ENCODE data around the gene ABCC1. TPM values are rescaled to one million over a fixed set of nuclear protein-coding genes. Genes with fewer than 3 reads are reported as not detected.

Gene ABCC1
- total RNA-seq, 1 experiment from 2014 or later: 16.1 TPM

DNA sequence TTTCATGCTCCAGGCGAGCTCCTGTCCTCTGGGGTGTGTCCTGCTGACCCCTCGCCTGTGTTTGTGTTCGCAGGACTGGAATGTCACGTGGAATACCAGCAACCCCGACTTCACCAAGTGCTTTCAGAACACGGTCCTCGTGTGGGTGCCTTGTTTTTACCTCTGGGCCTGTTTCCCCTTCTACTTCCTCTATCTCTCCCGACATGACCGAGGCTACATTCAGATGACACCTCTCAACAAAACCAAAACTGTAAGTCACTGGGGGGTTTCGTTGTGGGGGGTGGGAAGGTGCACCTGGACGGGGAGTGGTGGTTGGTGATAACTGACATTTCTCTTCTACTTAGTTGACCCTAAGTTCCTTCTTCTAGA is 58.3 kb downstream of the ABCC1 start:
- no peaks in the 10 kb centered on the region for H3K9me2 ChIP-seq (replicated peaks; ENCODE audit: low read length)
- H3K4me2 ChIP-seq (ENCODE audit: low read length): no peak overlapping the region
- H3K27ac ChIP-seq (ENCODE audit: low read length): no peak overlapping the region
- no peaks in the 10 kb centered on the region for H3K27me3 ChIP-seq (ENCODE audit: low read length)
- no TSS peak for BruUV-seq (replicated peaks)
- CTCF ChIA-PET: no interaction called here
- H3K9me3 ChIP-seq (ENCODE audit: low read length): no peaks in the 10 kb centered on the region
- H3F3A ChIP-seq (ENCODE audit: low read length, unreplicated experiment): no peaks in the 10 kb centered on the region
- POLR2A ChIA-PET (ENCODE audit: unreplicated experiment): no interaction called here
- intact Hi-C loops (cut with micrococcal nuclease): no loop called here
- no peak for DNase-seq
- H2AFZ ChIP-seq (ENCODE audit: low read length): no peak overlapping the region
- TF ChIP-seq, protein P1, sequence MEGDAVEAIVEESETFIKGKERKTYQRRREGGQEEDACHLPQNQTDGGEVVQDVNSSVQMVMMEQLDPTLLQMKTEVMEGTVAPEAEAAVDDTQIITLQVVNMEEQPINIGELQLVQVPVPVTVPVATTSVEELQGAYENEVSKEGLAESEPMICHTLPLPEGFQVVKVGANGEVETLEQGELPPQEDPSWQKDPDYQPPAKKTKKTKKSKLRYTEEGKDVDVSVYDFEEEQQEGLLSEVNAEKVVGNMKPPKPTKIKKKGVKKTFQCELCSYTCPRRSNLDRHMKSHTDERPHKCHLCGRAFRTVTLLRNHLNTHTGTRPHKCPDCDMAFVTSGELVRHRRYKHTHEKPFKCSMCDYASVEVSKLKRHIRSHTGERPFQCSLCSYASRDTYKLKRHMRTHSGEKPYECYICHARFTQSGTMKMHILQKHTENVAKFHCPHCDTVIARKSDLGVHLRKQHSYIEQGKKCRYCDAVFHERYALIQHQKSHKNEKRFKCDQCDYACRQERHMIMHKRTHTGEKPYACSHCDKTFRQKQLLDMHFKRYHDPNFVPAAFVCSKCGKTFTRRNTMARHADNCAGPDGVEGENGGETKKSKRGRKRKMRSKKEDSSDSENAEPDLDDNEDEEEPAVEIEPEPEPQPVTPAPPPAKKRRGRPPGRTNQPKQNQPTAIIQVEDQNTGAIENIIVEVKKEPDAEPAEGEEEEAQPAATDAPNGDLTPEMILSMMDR (conservative IDR thresholded peaks at IDR 0.05; ENCODE audit: low read depth, low read length): no peak
- TF ChIP-seq EZH2 (IDR thresholded peaks at IDR 0.05; ENCODE audit: low read length, unreplicated experiment) (no peak), EZH2phosphoT487 (IDR thresholded peaks at IDR 0.05; ENCODE audit: borderline replicate concordance, low read length) (no peak)
- no peak overlapping the region for H3K9ac ChIP-seq (ENCODE audit: low read length)
- peaks cover 17% of the 10 kb centered on the region for H3K79me2 ChIP-seq (ENCODE audit: low read length)
- no peaks in the 10 kb centered on the region; the same call in 1 of the 2 replicates for H3K36me3 ChIP-seq (ENCODE audit: low read depth, low read length)
- no peak for ATAC-seq
- no peaks in the 10 kb centered on the region for H4K20me1 ChIP-seq (ENCODE audit: low read length)
- no peak overlapping the region for H3K4me3 ChIP-seq (ENCODE audit: low read length)
- peaks cover 9% of the 10 kb centered on the region for H3K4me1 ChIP-seq (ENCODE audit: insufficient read depth, low read length)

DNA sequence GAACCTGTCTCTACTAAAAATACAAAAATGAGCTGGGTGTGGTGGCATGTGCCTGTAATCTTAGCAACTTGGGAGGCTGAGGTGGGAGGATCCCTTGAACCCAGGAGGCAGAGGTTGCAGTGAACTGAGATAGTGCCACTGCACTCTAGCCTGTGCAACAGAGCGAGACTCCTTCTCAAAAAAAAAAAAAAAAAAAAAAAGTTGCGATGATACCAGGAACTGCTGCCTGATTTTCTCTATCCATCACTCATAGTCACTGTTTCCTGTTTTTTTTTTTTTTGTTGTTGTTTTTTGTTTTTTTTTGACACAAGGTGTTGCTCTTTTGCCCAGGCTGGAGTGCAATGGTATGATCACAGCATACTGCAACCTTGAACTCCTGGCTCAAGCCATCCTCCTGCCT is 59.2 kb downstream of the ABCC1 start:
- Histone ChIP-seq H3K27ac (ENCODE audit: low read length) (no peak overlapping the region), H2AFZ (ENCODE audit: low read length) (no peak overlapping the region), H3K36me3 (ENCODE audit: low read depth, low read length) (no peaks in the 10 kb centered on the region; the same call in 1 of the 2 replicates), H3K9me2 (replicated peaks; ENCODE audit: low read length) (no peaks in the 10 kb centered on the region), H3F3A (ENCODE audit: low read length, unreplicated experiment) (no peaks in the 10 kb centered on the region), H3K4me3 (ENCODE audit: low read length) (no peak overlapping the region), H3K79me2 (ENCODE audit: low read length) (peaks cover 17% of the 10 kb centered on the region), H3K27me3 (ENCODE audit: low read length) (no peaks in the 10 kb centered on the region), H3K4me2 (ENCODE audit: low read length) (no peak overlapping the region), H3K4me1 (ENCODE audit: insufficient read depth, low read length) (peaks cover 9% of the 10 kb centered on the region), H3K9me3 (ENCODE audit: low read length) (no peaks in the 10 kb centered on the region), H4K20me1 (ENCODE audit: low read length) (no peaks in the 10 kb centered on the region), H3K9ac (ENCODE audit: low read length) (no peak overlapping the region)
- no TSS peak for BruUV-seq (replicated peaks)
- TF ChIP-seq EZH2phosphoT487 (IDR thresholded peaks at IDR 0.05; ENCODE audit: borderline replicate concordance, low read length) (no peak), EZH2 (IDR thresholded peaks at IDR 0.05; ENCODE audit: low read length, unreplicated experiment) (no peak)
- TF ChIP-seq, protein P1 (conservative IDR thresholded peaks at IDR 0.05; ENCODE audit: low read depth, low read length): no peak
- intact Hi-C loops (cut with micrococcal nuclease): no loop called here
- ChIA-PET CTCF (no interaction called here), POLR2A (ENCODE audit: unreplicated experiment) (interaction anchor here (0.6 kb wide), 1 partner anchor 120 kb away, joined by 3 read pairs; no protein-coding TSS in a partner anchor)
- no peak for DNase-seq
- ATAC-seq: no peak

DNA sequence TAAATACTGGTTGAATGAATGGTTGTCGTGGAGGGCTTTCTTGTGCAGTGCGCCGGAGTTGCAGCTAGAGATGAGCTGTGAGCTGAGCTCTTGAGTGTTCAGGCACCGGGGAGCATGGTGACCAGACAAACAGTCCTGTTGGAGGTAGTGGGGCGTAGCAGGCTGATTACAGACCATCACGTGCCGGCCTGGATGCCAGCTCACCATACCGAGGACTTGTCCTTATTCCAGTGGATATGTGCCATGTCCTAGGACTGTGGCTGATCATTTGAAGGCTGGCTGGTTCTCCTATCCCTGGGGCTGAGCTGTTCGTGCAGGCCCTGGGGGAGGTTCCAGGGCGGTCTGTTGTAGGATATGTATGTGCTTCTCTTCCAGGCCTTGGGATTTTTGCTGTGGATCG is 60.0 kb downstream of the ABCC1 start:
- Histone ChIP-seq H3K36me3 (ENCODE audit: low read depth, low read length) (no peaks in the 10 kb centered on the region; the same call in 1 of the 2 replicates), H3K9me2 (replicated peaks; ENCODE audit: low read length) (no peaks in the 10 kb centered on the region), H3K79me2 (ENCODE audit: low read length) (peaks cover 17% of the 10 kb centered on the region), H3K9ac (ENCODE audit: low read length) (no peak overlapping the region), H3F3A (ENCODE audit: low read length, unreplicated experiment) (no peaks in the 10 kb centered on the region), H3K9me3 (ENCODE audit: low read length) (no peaks in the 10 kb centered on the region), H3K4me3 (ENCODE audit: low read length) (no peak overlapping the region), H3K27me3 (ENCODE audit: low read length) (no peaks in the 10 kb centered on the region), H4K20me1 (ENCODE audit: low read length) (no peaks in the 10 kb centered on the region), H3K27ac (ENCODE audit: low read length) (no peak overlapping the region), H3K4me2 (ENCODE audit: low read length) (no peak overlapping the region), H2AFZ (ENCODE audit: low read length) (no peak overlapping the region), H3K4me1 (ENCODE audit: insufficient read depth, low read length) (peaks cover 2% of the 10 kb centered on the region)
- DNase-seq: no peak
- BruUV-seq (replicated peaks): no TSS peak
- ChIA-PET POLR2A (ENCODE audit: unreplicated experiment) (interaction anchor here (0.6 kb wide), 1 partner anchor 121 kb away, joined by 3 read pairs; no protein-coding TSS in a partner anchor), CTCF (no interaction called here)
- intact Hi-C loops (cut with micrococcal nuclease): no loop called here
- TF ChIP-seq, protein P1 (conservative IDR thresholded peaks at IDR 0.05; ENCODE audit: low read depth, low read length): no peak
- TF ChIP-seq EZH2phosphoT487 (IDR thresholded peaks at IDR 0.05; ENCODE audit: borderline replicate concordance, low read length): no peak
- no peak for TF ChIP-seq EZH2 (IDR thresholded peaks at IDR 0.05; ENCODE audit: low read length, unreplicated experiment)
- ATAC-seq: no peak

Data from PC-3 (cell line).